ENCODE results near the gene UBE2Q2. TPM values are rescaled to one million over a fixed set of nuclear protein-coding genes. Genes with fewer than 3 reads are reported as not detected.
"Not testable (repeated sequence)": the region's sequence is repeated elsewhere in the genome, so short reads cannot be mapped to it uniquely, and the experiment has no call there.

UBE2Q2 gene
- total RNA-seq, 1 experiment from 2014 or later: 27.0 TPM

DNA sequence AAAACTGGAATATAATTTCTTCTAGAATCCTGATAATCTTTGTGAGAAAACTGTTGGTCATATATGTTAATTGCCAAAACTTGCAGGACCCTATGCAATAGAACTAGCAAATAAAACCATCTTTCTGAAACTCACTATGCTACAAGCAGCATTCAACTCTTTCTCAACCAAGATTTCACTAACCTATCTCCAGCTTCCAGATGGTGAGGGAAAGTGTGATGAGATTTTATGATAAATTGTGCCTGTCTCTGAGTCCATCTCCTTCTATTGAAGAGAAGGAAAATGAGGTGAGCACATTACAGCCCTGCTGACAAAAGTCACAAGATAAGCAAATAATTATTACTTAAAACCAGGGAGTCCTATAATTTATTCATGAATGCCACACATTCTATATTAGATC, 44.1 kb upstream of the UBE2Q2 start (continued):
- TF ChIP-seq, protein P1, sequence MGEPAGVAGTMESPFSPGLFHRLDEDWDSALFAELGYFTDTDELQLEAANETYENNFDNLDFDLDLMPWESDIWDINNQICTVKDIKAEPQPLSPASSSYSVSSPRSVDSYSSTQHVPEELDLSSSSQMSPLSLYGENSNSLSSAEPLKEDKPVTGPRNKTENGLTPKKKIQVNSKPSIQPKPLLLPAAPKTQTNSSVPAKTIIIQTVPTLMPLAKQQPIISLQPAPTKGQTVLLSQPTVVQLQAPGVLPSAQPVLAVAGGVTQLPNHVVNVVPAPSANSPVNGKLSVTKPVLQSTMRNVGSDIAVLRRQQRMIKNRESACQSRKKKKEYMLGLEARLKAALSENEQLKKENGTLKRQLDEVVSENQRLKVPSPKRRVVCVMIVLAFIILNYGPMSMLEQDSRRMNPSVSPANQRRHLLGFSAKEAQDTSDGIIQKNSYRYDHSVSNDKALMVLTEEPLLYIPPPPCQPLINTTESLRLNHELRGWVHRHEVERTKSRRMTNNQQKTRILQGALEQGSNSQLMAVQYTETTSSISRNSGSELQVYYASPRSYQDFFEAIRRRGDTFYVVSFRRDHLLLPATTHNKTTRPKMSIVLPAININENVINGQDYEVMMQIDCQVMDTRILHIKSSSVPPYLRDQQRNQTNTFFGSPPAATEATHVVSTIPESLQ (CRISPR knock-in tag; IDR thresholded peaks at IDR 0.05): no peak
- TF ChIP-seq, protein P2, sequence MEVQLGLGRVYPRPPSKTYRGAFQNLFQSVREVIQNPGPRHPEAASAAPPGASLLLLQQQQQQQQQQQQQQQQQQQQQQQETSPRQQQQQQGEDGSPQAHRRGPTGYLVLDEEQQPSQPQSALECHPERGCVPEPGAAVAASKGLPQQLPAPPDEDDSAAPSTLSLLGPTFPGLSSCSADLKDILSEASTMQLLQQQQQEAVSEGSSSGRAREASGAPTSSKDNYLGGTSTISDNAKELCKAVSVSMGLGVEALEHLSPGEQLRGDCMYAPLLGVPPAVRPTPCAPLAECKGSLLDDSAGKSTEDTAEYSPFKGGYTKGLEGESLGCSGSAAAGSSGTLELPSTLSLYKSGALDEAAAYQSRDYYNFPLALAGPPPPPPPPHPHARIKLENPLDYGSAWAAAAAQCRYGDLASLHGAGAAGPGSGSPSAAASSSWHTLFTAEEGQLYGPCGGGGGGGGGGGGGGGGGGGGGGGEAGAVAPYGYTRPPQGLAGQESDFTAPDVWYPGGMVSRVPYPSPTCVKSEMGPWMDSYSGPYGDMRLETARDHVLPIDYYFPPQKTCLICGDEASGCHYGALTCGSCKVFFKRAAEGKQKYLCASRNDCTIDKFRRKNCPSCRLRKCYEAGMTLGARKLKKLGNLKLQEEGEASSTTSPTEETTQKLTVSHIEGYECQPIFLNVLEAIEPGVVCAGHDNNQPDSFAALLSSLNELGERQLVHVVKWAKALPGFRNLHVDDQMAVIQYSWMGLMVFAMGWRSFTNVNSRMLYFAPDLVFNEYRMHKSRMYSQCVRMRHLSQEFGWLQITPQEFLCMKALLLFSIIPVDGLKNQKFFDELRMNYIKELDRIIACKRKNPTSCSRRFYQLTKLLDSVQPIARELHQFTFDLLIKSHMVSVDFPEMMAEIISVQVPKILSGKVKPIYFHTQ (CRISPR knock-in tag; IDR thresholded peaks at IDR 0.05): no peak
- TF ChIP-seq, protein P3, sequence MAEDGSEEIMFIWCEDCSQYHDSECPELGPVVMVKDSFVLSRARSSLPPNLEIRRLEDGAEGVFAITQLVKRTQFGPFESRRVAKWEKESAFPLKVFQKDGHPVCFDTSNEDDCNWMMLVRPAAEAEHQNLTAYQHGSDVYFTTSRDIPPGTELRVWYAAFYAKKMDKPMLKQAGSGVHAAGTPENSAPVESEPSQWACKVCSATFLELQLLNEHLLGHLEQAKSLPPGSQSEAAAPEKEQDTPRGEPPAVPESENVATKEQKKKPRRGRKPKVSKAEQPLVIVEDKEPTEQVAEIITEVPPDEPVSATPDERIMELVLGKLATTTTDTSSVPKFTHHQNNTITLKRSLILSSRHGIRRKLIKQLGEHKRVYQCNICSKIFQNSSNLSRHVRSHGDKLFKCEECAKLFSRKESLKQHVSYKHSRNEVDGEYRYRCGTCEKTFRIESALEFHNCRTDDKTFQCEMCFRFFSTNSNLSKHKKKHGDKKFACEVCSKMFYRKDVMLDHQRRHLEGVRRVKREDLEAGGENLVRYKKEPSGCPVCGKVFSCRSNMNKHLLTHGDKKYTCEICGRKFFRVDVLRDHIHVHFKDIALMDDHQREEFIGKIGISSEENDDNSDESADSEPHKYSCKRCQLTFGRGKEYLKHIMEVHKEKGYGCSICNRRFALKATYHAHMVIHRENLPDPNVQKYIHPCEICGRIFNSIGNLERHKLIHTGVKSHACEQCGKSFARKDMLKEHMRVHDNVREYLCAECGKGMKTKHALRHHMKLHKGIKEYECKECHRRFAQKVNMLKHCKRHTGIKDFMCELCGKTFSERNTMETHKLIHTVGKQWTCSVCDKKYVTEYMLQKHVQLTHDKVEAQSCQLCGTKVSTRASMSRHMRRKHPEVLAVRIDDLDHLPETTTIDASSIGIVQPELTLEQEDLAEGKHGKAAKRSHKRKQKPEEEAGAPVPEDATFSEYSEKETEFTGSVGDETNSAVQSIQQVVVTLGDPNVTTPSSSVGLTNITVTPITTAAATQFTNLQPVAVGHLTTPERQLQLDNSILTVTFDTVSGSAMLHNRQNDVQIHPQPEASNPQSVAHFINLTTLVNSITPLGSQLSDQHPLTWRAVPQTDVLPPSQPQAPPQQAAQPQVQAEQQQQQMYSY (CRISPR knock-in tag; IDR thresholded peaks at IDR 0.05): no peak
- TF ChIP-seq SMAD4 (CRISPR knock-in tag; IDR thresholded peaks at IDR 0.05) (no peak), TEAD1 (CRISPR knock-in tag; IDR thresholded peaks at IDR 0.05) (no peak), TCF7 (CRISPR knock-in tag; IDR thresholded peaks at IDR 0.05; ENCODE audit: low read depth) (no peak), ZBTB43 (CRISPR knock-in tag; IDR thresholded peaks at IDR 0.05) (no peak), MAX (CRISPR knock-in tag; IDR thresholded peaks at IDR 0.05) (no peak), ZNF425 (CRISPR knock-in tag; conservative IDR thresholded peaks at IDR 0.05) (no peak)
- TF ChIP-seq, protein P4, sequence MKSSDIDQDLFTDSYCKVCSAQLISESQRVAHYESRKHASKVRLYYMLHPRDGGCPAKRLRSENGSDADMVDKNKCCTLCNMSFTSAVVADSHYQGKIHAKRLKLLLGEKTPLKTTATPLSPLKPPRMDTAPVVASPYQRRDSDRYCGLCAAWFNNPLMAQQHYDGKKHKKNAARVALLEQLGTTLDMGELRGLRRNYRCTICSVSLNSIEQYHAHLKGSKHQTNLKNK (CRISPR knock-in tag; IDR thresholded peaks at IDR 0.05): no peak
- TF ChIP-seq, protein P5, sequence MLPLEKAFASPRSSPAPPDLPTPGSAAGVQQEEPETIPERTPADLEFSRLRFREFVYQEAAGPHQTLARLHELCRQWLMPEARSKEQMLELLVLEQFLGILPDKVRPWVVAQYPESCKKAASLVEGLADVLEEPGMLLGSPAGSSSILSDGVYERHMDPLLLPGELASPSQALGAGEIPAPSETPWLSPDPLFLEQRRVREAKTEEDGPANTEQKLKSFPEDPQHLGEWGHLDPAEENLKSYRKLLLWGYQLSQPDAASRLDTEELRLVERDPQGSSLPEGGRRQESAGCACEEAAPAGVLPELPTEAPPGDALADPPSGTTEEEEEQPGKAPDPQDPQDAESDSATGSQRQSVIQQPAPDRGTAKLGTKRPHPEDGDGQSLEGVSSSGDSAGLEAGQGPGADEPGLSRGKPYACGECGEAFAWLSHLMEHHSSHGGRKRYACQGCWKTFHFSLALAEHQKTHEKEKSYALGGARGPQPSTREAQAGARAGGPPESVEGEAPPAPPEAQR (CRISPR knock-in tag; IDR thresholded peaks at IDR 0.05): no peak

DNA sequence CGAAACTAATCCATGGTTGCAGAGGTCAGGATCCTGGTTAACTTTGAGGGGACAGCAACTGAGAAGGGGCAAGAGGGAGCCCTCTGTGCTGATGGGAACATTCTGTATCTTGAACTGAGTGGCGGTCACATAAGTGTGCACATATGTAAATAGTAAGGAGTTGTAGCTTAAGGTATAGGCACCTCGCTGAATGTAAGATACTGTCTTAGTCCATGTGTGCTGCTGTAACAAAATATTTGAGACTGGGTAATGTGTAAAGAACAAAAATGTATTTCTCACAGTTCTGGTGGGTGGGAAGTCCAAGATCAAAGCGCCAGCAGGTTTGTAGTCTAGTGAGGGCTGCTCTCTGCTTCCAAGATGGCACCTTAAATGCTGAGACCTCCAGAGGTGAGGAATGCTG, 42.8 kb upstream of the UBE2Q2 start:
- CTCF ChIA-PET: interaction anchor here (1.2 to 4.7 kb wide), 4 partner anchors 10 to 114 kb away, joined by 3 to 40 read pairs (median 8); no protein-coding TSS in a partner anchor
- POLR2A ChIA-PET; DNase-seq (ENCODE audit: low spot score); H3K9me3 Mint-ChIP-seq; H3K27ac Mint-ChIP-seq; H3K36me3 Mint-ChIP-seq; H3K4me3 Mint-ChIP-seq; ATAC-seq: not testable (repeated sequence)
- Mint-ChIP-seq H3K4me1 (peaks cover 13% of the 10 kb centered on the region), H3K27me3 (ENCODE audit: low read depth) (peaks cover 50% of the 10 kb centered on the region)

Measured in WTC11 (cell line).